Measurements from ENCODE around the gene SOST.

SOST gene

GRCh38 chr17:43709210-43709609, 49.4 kb downstream of the SOST start:
- no peak overlapping the region for H3K4me3 ChIP-seq (ENCODE audit: low read depth, low read length)
- H2AFZ ChIP-seq (ENCODE audit: low read length, unreplicated experiment): no peak overlapping the region
- no peaks in the 10 kb centered on the region for H3K79me2 ChIP-seq (ENCODE audit: control insufficient read depth, insufficient read depth, low read length, unreplicated experiment)
- H3K27me3 ChIP-seq (ENCODE audit: insufficient read depth, low read length): peaks cover 7% of the 10 kb centered on the region; the same call in 1 of the 2 replicates
- H3K36me3 ChIP-seq (ENCODE audit: insufficient read depth, low read length): no peaks in the 10 kb centered on the region
- H3K4me1 ChIP-seq (ENCODE audit: control insufficient read depth, insufficient read depth, low read length, unreplicated experiment): peaks cover 5% of the 10 kb centered on the region
- H3K27ac ChIP-seq (ENCODE audit: low read depth, low read length): no peak overlapping the region

- Histone ChIP-seq H2AFZ (ENCODE audit: low read length, unreplicated experiment) (no peak overlapping the region), H3K27me3 (ENCODE audit: insufficient read depth, low read length) (peaks cover 7% of the 10 kb centered on the region; the same call in 1 of the 2 replicates), H3K4me1 (ENCODE audit: control insufficient read depth, insufficient read depth, low read length, unreplicated experiment) (no peaks in the 10 kb centered on the region), H3K36me3 (ENCODE audit: insufficient read depth, low read length) (no peaks in the 10 kb centered on the region), H3K79me2 (ENCODE audit: control insufficient read depth, insufficient read depth, low read length, unreplicated experiment) (no peaks in the 10 kb centered on the region), H3K4me3 (ENCODE audit: low read depth, low read length) (no peak overlapping the region), H3K27ac (ENCODE audit: low read depth, low read length) (no peak overlapping the region)
These were observed 51.4 kb downstream of the SOST start for GRCh38 chr17:43707184-43707583.

GRCh38 chr17:43706235-43706634, 52.4 kb downstream of the SOST start:
- Histone ChIP-seq H3K36me3 (ENCODE audit: insufficient read depth, low read length) (no peaks in the 10 kb centered on the region), H3K79me2 (ENCODE audit: control insufficient read depth, insufficient read depth, low read length, unreplicated experiment) (no peaks in the 10 kb centered on the region), H3K27me3 (ENCODE audit: insufficient read depth, low read length) (peaks cover 7% of the 10 kb centered on the region; the same call in 1 of the 2 replicates)

More at GRCh38 chr17:43706235-43706634, 52.4 kb downstream of the SOST start:
- no peak overlapping the region for H3K27ac ChIP-seq (ENCODE audit: low read depth, low read length)
- no peak overlapping the region for H2AFZ ChIP-seq (ENCODE audit: low read length, unreplicated experiment)
- H3K4me1 ChIP-seq (ENCODE audit: control insufficient read depth, insufficient read depth, low read length, unreplicated experiment): no peaks in the 10 kb centered on the region
- no peak overlapping the region for H3K4me3 ChIP-seq (ENCODE audit: low read depth, low read length)

Measured in ACC112 (cell line).